Left renal pelvis (tissue), 4 donors: Measurements from ENCODE around the gene HMGN5. TPM values are rescaled to one million over a fixed set of nuclear protein-coding genes. Genes with fewer than 3 reads are reported as not detected.

Source experiments
- DNase-seq, 4 donors: peaks; one replicate each; pipeline ENCODE4 v3.0.0-alpha.2; 2013; ENCODE audit warnings: low read depth in 4 of 4, low spot score in 3 of 4
- polyA plus RNA-seq, 4 donors: library from polyadenylated mRNA; unstranded; fragments of 120-200 nt; gene quantifications; one replicate each; pipeline ENCODE4 v1.2.1, GENCODE V29; 2013; ENCODE audit not compliant: insufficient read length in 4 of 4

Gene HMGN5
- 10 to 100 TPM; 22.6 to 56.4 (median 37.9) TPM for polyA plus RNA-seq

DNA sequence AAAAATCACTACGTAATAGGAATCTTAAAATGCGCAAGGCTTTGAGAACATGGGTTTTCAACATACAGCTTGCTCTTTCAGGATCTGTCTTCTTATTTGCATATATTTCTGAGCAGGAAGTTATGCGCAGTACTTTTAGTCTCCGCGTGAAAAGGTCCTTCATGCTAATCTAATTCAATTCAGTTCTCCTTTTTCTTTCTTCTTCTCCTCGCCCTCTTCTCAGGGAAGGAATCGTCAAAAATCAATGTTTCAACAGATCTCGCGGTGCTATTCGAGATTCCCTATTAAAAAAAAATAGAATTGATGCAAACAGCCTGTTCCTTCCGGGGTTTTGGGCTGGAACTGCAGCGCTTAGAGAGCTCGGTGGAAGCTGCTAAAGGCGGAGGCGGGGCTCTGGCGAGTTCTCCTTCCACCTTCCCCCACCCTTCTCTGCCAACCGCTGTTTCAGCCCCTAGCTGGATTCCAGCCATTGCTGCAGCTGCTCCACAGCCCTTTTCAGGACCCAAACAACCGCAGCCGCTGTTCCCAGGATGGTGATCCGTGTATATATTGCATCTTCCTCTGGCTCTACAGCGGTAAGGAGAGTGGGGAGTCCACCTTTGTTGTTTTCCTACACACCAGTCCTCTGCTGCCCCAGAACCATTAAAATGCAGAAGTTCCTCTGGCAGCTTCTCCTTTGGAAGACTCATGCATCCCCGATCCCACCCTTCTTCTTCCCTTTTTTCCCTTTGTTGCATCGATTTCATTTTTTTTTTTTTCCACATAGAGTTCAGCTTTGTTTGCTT, at the start of gene HMGN5, which contains the start of gene SH3BGRL:
Gene HMGN5, minus strand, starts transcription at position 243 of the 785 bp plus-strand sequence. CDS start 80,364 bp downstream, outside the sequence.
Gene SH3BGRL, plus strand, starts transcription at position 432 of the 785 bp plus-strand sequence. Its CDS starts 99 bp downstream, at position 531.
- peak; percentile 66 to 76 (median 68) for DNase-seq

- DNase-seq, result no peak
Measured at GRCh38 chrX:81241753-81242152, 40.0 kb upstream of the HMGN5 start.

GRCh38 chrX:81240701-81241331, 39.1 kb upstream of the HMGN5 start:
- no peak for DNase-seq

DNA sequence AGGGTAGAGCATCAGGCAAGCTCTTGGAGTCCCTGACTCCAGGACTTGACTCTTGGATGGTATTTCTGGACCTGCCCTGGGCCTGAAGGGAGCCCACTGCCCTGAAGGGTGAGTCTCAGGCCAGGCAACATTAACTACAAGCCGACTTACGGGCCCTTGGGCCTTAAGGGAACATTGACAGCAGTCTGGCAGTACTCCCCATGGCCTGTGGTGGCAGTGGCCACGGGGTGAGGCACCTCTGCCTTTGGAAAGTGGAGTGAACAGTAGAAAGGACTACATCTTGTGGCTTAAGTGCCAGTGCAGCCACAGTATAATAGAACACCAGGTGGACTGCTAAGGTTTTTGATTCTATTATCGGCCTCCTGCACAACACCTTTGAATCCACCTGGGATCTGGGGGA, 36.5 kb upstream of the HMGN5 start:
- no peak for DNase-seq

GRCh38 chrX:81237516-81237915, 35.8 kb upstream of the HMGN5 start:
- DNase-seq, result no peak

DNA sequence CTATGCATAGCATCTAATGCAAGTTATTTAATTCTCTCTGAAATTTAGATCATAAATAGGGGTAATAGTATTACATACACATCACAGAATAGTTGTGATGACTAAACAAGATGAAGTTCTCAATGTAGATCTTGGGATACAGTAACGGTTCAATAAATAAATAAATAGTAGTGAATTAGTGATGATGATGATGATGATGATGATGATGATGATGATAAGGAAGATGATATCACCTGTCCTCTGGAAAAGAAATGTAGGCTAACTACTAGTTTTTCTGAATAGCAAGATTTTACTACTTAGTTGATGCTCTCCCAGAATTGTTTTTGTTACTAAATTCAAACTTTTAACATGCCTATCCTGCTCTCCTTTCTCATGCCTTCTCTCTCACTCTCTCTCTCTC, 30.5 kb upstream of the HMGN5 start:
- DNase-seq, result no peak

GRCh38 chrX:81231476-81231875, 29.8 kb upstream of the HMGN5 start:
- DNase-seq, result no peak

DNA sequence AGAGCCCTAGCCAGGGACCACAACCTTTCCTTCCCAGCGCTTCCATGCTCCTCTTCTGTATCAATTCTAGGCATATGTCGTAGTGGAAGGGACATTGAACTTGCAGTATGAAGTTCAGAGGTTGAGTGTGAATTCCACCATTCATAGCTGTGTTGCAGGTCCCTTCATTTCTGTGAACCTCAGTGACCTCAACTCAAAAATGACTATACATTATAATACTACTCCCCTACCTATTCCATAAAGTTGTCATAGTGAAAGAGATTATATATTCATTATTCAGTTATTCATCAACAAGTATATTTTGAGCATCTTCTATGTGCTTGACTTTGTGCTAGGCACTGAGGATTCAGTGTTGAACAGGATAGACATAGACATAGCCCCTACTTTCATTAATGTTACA, 28.2 kb upstream of the HMGN5 start:
- no peak for DNase-seq

GRCh38 chrX:81229229-81229628, 27.5 kb upstream of the HMGN5 start:
- DNase-seq, result no peak

DNA sequence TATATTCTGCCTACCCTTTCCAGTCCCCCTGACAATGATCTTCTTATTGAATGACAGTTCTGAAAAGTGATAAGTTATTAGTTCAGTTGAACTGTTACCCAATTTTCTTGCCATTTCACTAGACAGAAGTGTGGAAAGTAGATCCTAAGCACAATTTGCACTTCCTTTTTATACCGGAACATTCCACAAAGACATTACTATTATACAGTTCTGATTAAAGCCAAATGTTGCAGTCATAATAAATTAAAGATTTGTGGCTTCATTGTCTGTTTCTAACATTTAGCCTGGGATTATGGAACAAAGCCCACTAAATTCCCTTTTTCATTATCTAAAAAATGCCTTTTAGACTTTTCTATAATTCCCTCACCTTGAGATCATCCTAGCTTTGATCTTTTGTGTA, 14.0 kb upstream of the HMGN5 start:
- no peak for DNase-seq

DNA sequence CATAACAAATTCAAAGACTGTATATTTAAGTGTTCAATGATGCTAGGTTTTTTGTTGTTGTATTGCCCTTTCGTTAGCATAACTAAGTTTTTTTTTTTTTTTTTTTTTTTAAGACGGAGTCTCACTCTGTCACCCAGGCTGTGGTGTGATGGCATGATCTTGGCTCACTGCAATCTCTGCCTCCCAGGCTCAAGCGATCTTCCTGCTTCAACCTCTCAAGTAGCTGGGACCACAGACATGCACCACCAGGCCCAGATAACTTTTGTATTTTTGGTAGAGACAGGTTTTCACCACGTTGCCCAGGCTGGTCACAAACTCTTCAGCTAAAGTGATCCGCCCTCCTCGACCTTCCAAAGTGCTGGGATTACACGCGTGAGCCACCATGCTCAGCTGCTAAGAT, 7.2 kb upstream of the HMGN5 start:
- DNase-seq, result no peak

GRCh38 chrX:81206476-81206875, 4.8 kb upstream of the HMGN5 start:
- no peak for DNase-seq

- DNase-seq, result no peak
Measured at GRCh38 chrX:81205551-81205950, 3.8 kb upstream of the HMGN5 start.

DNA sequence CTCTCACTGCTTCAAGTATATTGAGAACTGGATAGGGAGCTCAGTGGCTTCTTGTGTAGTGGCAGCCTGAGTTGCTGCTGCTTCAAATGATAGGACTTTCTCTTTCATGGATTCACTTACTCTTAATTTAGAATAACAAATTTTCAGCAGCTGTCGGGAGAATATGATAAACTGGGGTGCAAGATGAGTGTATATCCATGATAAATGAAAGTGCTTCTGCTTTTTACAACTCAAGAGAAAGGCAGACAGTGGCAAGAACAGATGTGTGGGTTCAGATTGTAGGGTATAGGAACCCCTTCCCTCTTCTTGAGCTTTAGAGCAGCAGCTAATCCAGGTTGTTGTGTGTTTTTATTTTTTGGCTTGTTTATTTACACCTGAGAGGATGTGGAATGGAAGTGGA, 1.2 kb upstream of the HMGN5 start:
- no peak for DNase-seq

- DNase-seq, result peak in 1 of 4 donors; percentile 26
Measured at GRCh38 chrX:81202456-81202819, 725 bp upstream of the HMGN5 start.

GRCh38 chrX:81201071-81201470, 642 bp downstream of the HMGN5 start:
- DNase-seq, result peak in 1 of 4 donors; percentile 8

DNA sequence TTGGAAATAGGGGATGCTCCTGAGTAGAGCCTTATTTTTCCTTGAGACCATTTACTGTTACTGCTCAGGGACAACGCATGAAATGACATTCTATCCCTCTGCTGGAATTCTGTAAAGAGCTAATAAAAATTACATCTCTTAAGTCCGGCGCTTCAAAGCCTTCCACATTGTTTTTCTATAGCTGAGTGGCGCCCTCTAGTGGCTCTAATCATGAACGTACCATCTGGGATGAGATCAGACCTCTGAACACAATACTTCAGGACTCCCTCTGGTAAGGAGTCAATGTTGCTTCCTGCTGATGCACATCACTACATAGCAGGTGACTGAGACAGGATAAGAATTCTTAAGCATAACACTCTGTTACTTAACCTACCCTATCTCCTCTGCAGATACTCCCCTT, 6.0 kb downstream of the HMGN5 start:
- DNase-seq, result no peak

- no peak for DNase-seq
Measured at GRCh38 chrX:81195259-81195658, 6.5 kb downstream of the HMGN5 start.

- peak in 1 of 4 donors; percentile 1 for DNase-seq
Measured at GRCh38 chrX:81174286-81174685, 27.4 kb downstream of the HMGN5 start.

DNA sequence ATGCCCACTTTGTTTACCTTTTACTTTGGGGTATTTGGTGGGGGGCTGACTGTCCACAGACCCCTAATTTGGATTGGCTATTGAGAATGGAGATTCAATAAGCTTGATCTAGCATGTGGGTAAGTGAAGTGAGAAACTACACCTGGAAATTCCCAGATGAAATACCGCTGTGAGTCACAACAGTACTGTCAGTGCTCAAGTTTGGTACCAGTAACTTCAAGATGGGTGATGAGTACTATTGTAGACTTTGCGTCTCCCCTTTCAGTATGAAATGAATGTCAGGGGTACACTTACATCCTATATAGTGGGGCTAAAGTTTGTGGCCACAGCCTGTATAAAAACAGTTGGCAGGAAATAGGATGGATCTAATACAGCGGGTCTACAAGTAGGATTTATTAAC, 33.3 kb downstream of the HMGN5 start:
- DNase-seq, result no peak

GRCh38 chrX:81121513-81122363, 80.0 kb downstream of the HMGN5 start:
- peak; percentile 80 to 81 (median 81) for DNase-seq
